ENCODE data around the gene APC2.
"Not testable (repeated sequence)": the region's sequence is repeated elsewhere in the genome, so short reads cannot be mapped to it uniquely, and the experiment has no call there.

APC2 gene

DNA sequence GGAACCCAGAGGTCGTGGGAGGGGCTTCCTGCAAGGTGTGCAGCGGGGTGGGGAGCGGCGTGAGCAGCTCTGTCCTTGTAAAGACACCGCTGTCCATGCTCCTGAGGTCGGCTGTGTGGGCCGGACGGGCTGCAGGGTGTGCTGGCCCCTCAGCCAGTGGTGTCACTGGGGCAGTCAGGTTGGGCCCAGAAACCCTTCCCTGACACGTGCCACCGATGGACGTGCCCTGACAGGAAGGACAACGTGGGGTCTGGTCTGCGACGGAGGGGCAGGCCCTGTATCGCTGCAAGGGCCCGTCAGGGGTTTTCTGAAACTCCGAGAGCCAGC lies 15.9 kb upstream of the APC2 start:
- Histone ChIP-seq H3K9me3 (ENCODE audit: insufficient read depth, low read depth, low read length) (no peaks in the 10 kb centered on the region), H3K9ac (ENCODE audit: low read depth, low read length) (no peak overlapping the region), H3K27me3 (ENCODE audit: insufficient read depth, low read length) (no peaks in the 10 kb centered on the region), H3K4me1 (ENCODE audit: insufficient read depth, low read length) (no peaks in the 10 kb centered on the region), H3K4me3 (ENCODE audit: low read length) (no peak overlapping the region), H3K27ac (ENCODE audit: low read depth, low read length) (no peak overlapping the region), H3K36me3 (ENCODE audit: insufficient read depth, low read length) (peaks cover 61% of the 10 kb centered on the region)
- WGBS, result 95% methylated on average over 17 of the region's 17 CpGs

- Histone ChIP-seq H3K27me3 (ENCODE audit: insufficient read depth, low read length) (no peaks in the 10 kb centered on the region), H3K9ac (ENCODE audit: low read depth, low read length) (no peak overlapping the region), H3K36me3 (ENCODE audit: insufficient read depth, low read length) (peaks cover 61% of the 10 kb centered on the region), H3K27ac (ENCODE audit: low read depth, low read length) (no peak overlapping the region), H3K4me1 (ENCODE audit: insufficient read depth, low read length) (no peaks in the 10 kb centered on the region; the same call in 1 of the 2 replicates), H3K4me3 (ENCODE audit: low read length) (no peak overlapping the region), H3K9me3 (ENCODE audit: insufficient read depth, low read depth, low read length) (no peaks in the 10 kb centered on the region)
- 94% methylated on average over 38 of the region's 39 CpGs for WGBS
Observed at GRCh38 chr19:1434577-1435060, 15.3 kb upstream of the APC2 start.

- H3K36me3 ChIP-seq (ENCODE audit: insufficient read depth, low read length), result peaks cover 63% of the 10 kb centered on the region
- H3K4me1 ChIP-seq (ENCODE audit: insufficient read depth, low read length), result no peaks in the 10 kb centered on the region; the same call in 1 of the 2 replicates
- H3K4me3 ChIP-seq (ENCODE audit: low read length), result no peak overlapping the region
- H3K9ac ChIP-seq (ENCODE audit: low read depth, low read length), result no peak overlapping the region
- no peaks in the 10 kb centered on the region for H3K9me3 ChIP-seq (ENCODE audit: insufficient read depth, low read depth, low read length)
- H3K27ac ChIP-seq (ENCODE audit: low read depth, low read length), result no peak overlapping the region
- WGBS, result 90% methylated on average over 21 of the region's 21 CpGs
- H3K27me3 ChIP-seq (ENCODE audit: insufficient read depth, low read length), result no peaks in the 10 kb centered on the region
Observed at GRCh38 chr19:1435378-1435989, 14.4 kb upstream of the APC2 start.

DNA sequence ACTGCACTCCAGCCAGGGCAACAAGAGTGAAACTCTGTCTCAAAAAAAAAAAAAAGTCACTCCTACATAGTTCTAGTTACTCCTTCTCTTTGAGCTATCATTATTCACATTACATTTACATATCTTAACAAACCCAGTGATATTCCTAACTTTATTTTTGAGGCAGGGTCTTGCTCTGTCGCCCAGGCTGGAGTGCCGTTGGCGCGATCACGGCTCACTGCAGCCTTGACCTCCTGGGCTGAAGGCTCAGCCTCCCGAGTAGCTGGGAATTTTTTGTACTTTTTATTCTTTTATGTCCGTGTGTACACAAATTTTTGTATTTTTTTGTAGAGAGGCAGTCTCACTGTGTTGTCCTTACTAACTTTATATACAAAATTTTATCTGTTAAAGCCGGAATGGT lies 12.3 kb upstream of the APC2 start:
- no peaks in the 10 kb centered on the region for H3K27me3 ChIP-seq (ENCODE audit: insufficient read depth, low read length)
- H3K9me3 ChIP-seq (ENCODE audit: insufficient read depth, low read depth, low read length), result no peaks in the 10 kb centered on the region
- no peaks in the 10 kb centered on the region; the same call in 1 of the 2 replicates for H3K4me1 ChIP-seq (ENCODE audit: insufficient read depth, low read length)
- H3K36me3 ChIP-seq (ENCODE audit: insufficient read depth, low read length), result peaks cover 66% of the 10 kb centered on the region
- no peak overlapping the region for H3K9ac ChIP-seq (ENCODE audit: low read depth, low read length)
- H3K4me3 ChIP-seq (ENCODE audit: low read length), result peak overlapping the region; percentile 60; the same call in 1 of the 2 replicates
- H3K27ac ChIP-seq (ENCODE audit: low read depth, low read length), result no peak overlapping the region
- 92% methylated on average over 8 of the region's 8 CpGs for WGBS

- Histone ChIP-seq H3K36me3 (ENCODE audit: insufficient read depth, low read length) (peaks cover 62% of the 10 kb centered on the region), H3K9ac (ENCODE audit: low read depth, low read length) (peak within 1 kb of the TSS; percentile 98), H3K4me3 (ENCODE audit: low read length) (peak within 1 kb of the TSS; percentile 60), H3K9me3 (ENCODE audit: insufficient read depth, low read depth, low read length) (no peaks in the 10 kb centered on the region), H3K27ac (ENCODE audit: low read depth, low read length) (peak within 1 kb of the TSS; percentile 88), H3K27me3 (ENCODE audit: insufficient read depth, low read length) (no peaks in the 10 kb centered on the region), H3K4me1 (ENCODE audit: insufficient read depth, low read length) (no peaks in the 10 kb centered on the region; the same call in 1 of the 2 replicates)
- 2% methylated on average over 100 of the region's 100 CpGs for WGBS
Observed at GRCh38 chr19:1438035-1438932, 11.6 kb upstream of the APC2 start, which contains the start of gene RPS15. RPS15 (plus strand) TSS chr19:1438396; CDS start chr19:1438426, 30 bp downstream.

DNA sequence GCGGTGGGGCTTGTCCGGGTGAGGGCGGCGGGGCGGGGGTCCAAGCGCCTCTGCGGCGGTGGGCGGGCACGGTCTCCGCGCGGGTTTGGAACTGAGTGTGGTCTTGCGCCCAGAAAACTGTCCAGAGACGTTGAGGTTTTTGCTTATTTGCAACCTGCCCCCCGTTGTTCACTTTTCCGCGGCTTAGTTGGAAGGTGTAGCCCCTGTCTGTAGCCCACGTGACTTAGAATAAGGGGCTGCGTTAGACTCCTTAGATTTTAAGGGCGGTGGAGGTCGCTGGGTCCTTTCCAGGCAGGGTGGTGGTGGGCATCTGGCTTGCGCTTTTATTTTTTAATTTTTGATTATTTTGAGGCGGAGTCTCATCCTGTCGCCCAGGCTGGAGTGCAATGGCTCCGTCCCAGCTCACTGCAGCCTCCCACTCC lies 11.0 kb upstream of the APC2 start:
- no peaks in the 10 kb centered on the region for H3K27me3 ChIP-seq (ENCODE audit: insufficient read depth, low read length)
- H3K4me3 ChIP-seq (ENCODE audit: low read length), result peak overlapping the region; percentile 60
- H3K9ac ChIP-seq (ENCODE audit: low read depth, low read length), result peak overlapping the region; percentile 98
- H3K36me3 ChIP-seq (ENCODE audit: insufficient read depth, low read length), result peaks cover 56% of the 10 kb centered on the region
- peak overlapping the region; percentile 88 for H3K27ac ChIP-seq (ENCODE audit: low read depth, low read length)
- no peaks in the 10 kb centered on the region; the same call in 1 of the 2 replicates for H3K4me1 ChIP-seq (ENCODE audit: insufficient read depth, low read length)
- H3K9me3 ChIP-seq (ENCODE audit: insufficient read depth, low read depth, low read length), result no peaks in the 10 kb centered on the region
- under 1% methylated on average over 26 of the region's 26 CpGs for WGBS

- H3K27ac ChIP-seq (ENCODE audit: low read depth, low read length), result peak overlapping the region; percentile 49; the same call in 1 of the 2 replicates
- not testable (repeated sequence) for H3K9me3 ChIP-seq (ENCODE audit: insufficient read depth, low read depth, low read length); H3K27me3 ChIP-seq (ENCODE audit: insufficient read depth, low read length); H3K4me1 ChIP-seq (ENCODE audit: insufficient read depth, low read length)
- peak overlapping the region; percentile 98 for H3K9ac ChIP-seq (ENCODE audit: low read depth, low read length)
- peaks cover 48% of the 10 kb centered on the region for H3K36me3 ChIP-seq (ENCODE audit: insufficient read depth, low read length)
- 84% methylated on average over 57 of the region's 57 CpGs for WGBS
- H3K4me3 ChIP-seq (ENCODE audit: low read length), result peak overlapping the region; percentile 60
Observed at GRCh38 chr19:1439525-1440417, 10.2 kb upstream of the APC2 start.

DNA sequence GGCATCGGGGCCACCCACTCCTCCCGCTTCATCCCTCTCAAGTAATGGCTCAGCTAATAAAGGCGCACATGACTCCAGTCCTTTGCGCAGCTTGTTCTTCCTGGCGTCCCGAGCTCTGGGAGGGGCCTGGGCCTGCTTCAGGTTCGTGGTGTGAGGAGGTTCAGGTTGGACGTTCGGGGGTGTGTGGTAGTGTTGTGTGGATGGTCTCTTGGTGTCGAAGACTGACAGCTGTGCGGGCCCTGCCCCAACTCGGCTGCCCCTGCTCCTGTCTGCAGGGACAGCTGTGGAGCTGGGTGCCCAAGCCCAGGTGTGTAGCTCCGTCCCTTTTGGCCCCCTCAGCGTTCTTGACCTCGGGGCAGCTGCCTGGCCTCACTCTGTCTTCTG lies 9.5 kb upstream of the APC2 start:
- peaks cover 2% of the 10 kb centered on the region for H3K27me3 ChIP-seq (ENCODE audit: insufficient read depth, low read length)
- no peak overlapping the region; the same call in 1 of the 2 replicates for H3K4me3 ChIP-seq (ENCODE audit: low read length)
- no peak overlapping the region for H3K9ac ChIP-seq (ENCODE audit: low read depth, low read length)
- 97% methylated on average over 15 of the region's 15 CpGs for WGBS
- no peaks in the 10 kb centered on the region; the same call in 1 of the 2 replicates for H3K4me1 ChIP-seq (ENCODE audit: insufficient read depth, low read length)
- no peak overlapping the region; the same call in 1 of the 2 replicates for H3K27ac ChIP-seq (ENCODE audit: low read depth, low read length)
- H3K36me3 ChIP-seq (ENCODE audit: insufficient read depth, low read length), result peaks cover 43% of the 10 kb centered on the region
- no peaks in the 10 kb centered on the region for H3K9me3 ChIP-seq (ENCODE audit: insufficient read depth, low read depth, low read length)

DNA sequence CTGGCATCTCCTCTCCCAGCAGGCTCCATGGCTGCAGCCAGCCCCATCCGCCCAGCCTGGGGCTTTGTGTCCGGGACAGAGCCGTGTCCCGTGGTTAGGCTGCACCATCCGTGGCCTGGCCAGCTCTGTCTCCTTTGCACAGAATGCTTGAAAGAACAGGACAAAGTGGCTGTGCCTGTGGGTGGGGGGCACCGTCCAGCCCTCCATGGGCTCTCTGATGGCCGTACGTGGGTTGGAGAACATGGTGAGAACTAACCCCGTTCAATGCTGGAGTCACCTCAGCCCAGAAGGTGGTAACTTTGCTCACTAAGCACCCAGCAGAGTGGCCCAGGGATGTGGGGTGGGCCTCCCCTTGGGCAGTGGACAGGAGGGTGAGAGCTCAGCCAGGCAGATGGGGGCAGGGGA lies 8.9 kb upstream of the APC2 start:
- Histone ChIP-seq H3K27ac (ENCODE audit: low read depth, low read length) (no peak overlapping the region; the same call in 1 of the 2 replicates), H3K27me3 (ENCODE audit: insufficient read depth, low read length) (peaks cover 7% of the 10 kb centered on the region), H3K9ac (ENCODE audit: low read depth, low read length) (no peak overlapping the region), H3K4me1 (ENCODE audit: insufficient read depth, low read length) (no peaks in the 10 kb centered on the region; the same call in 1 of the 2 replicates), H3K36me3 (ENCODE audit: insufficient read depth, low read length) (peaks cover 38% of the 10 kb centered on the region), H3K4me3 (ENCODE audit: low read length) (no peak overlapping the region; the same call in 1 of the 2 replicates), H3K9me3 (ENCODE audit: insufficient read depth, low read depth, low read length) (no peaks in the 10 kb centered on the region)
- WGBS, result 95% methylated on average over 9 of the region's 9 CpGs

DNA sequence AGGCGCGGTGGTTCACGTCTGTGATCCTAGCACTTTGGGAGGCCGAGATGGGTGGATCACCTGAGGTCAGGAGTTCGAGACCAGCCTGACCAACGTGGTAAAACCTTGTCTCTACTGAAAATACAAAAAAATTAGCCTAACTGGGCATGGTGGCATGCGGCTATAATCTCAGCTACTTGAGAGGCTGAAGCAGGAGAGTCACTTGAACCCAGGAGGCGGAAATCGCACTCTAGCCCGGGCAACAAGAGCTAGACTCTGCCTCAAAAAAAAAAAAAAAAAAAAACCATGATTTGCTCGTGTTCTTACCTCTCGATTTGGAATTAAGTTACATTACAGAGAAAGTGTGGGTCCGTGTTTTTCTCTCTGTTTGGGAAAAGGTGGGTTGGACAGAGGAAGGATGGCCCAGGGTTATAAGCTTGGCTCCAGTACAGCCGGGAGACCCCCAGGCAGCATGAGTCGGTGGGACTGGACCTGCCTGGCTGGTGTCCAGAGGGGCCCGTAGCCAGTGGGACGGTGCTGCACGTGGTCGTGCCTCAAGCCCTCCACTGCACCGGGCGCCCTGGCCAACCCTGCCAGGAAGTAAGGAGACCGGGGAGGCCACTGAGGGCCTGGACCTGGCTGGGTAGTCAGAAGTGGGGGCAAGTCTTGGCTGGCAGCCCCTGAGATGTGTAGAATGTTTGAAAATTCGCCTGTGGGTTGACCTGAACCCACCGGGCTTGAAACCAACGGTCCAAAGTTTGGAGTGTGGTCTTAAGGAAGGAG lies 8.1 kb upstream of the APC2 start:
- no peaks in the 10 kb centered on the region; the same call in 1 of the 2 replicates for H3K4me1 ChIP-seq (ENCODE audit: insufficient read depth, low read length)

More for the DNA sequence above, 8.1 kb upstream of the APC2 start:
- no peak overlapping the region for H3K9ac ChIP-seq (ENCODE audit: low read depth, low read length)
- no peak overlapping the region for H3K4me3 ChIP-seq (ENCODE audit: low read length)
- H3K27ac ChIP-seq (ENCODE audit: low read depth, low read length), result peak overlapping the region; percentile 30; the same call in 1 of the 2 replicates
- H3K27me3 ChIP-seq (ENCODE audit: insufficient read depth, low read length), result peaks cover 15% of the 10 kb centered on the region
- 95% methylated on average over 25 of the region's 25 CpGs for WGBS
- H3K36me3 ChIP-seq (ENCODE audit: insufficient read depth, low read length), result peaks cover 38% of the 10 kb centered on the region
- no peaks in the 10 kb centered on the region for H3K9me3 ChIP-seq (ENCODE audit: insufficient read depth, low read depth, low read length)
